ENCODE results near the gene WWC1.
"Not testable (repeated sequence)": the region's sequence is repeated elsewhere in the genome, so short reads cannot be mapped to it uniquely, and the experiment has no call there.

WWC1 gene

DNA sequence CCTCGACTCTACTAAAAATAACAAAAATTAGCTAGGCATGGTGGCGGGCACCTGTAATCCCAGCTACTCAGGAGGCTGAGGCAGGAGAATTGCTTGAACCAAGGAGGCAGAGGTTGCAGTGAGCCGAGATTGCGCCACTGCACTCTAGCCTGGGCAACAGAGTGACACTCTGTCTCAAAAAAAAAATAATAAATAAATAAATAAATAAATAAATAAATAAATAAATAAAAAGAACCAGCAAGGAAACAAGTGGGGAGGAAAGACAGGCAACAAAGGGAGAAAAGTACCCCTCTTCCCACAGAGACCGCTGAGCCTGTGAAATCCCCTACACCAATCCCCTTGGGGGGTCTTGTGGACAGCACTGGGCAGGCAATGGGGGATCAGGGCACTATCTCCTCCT, 4.6 kb upstream of the WWC1 start:
- not testable (repeated sequence) for DNase-seq

- DNase-seq, result no peak
Measured at GRCh38 chr5:168287362-168287761, 4.1 kb upstream of the WWC1 start.

DNA sequence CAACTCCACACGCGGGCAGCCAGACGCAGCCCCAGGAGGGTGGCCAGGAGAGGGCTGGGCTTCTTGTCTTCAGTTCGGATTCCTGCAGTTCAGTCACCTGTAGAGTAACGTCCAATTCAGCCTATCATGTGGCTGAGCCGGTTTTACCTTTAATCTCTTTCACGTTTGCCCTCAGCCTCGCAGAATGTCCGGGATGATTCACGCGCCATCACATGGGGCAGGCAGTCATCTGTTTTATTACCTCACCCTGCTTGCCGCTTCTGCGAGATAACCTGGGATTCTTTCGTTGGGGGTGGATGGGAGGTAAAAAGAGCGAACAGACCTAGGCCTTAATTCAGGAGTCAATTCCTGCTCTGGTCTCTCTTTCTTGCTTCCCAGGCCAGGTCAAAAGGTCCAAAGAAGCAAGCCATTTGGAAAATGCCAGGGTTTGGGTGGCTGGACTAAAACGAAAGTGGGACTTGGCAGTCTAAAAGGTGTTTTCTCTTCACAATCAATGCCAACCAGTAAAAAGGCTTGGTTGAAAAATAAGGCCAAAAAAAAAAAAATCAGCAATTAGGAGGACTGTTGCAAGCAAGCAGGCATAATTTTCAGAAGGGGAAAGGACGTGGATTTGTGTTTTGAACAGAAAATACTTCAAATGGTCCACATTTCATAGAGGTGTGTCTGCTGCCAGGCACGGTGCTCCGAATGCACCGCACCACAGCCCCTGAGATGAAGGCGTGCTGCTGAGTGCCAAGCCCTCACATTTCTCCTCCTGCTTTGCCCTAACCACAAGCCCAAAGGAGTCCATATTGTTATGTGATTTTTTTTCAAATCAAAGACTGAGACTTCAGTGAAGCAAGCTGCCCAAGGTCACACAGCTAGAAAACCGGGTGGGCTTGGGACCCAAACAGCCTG, 2.8 kb upstream of the WWC1 start:
- no peak for DNase-seq

- DNase-seq, result no peak
Measured at GRCh38 chr5:168290902-168291341, 523 bp upstream of the WWC1 start.

GRCh38 chr5:168291964-168292785, 730 bp downstream of the WWC1 start:
- no peak for DNase-seq

GRCh38 chr5:168292786-168293696, 1.6 kb downstream of the WWC1 start:
- no peak for DNase-seq

DNA sequence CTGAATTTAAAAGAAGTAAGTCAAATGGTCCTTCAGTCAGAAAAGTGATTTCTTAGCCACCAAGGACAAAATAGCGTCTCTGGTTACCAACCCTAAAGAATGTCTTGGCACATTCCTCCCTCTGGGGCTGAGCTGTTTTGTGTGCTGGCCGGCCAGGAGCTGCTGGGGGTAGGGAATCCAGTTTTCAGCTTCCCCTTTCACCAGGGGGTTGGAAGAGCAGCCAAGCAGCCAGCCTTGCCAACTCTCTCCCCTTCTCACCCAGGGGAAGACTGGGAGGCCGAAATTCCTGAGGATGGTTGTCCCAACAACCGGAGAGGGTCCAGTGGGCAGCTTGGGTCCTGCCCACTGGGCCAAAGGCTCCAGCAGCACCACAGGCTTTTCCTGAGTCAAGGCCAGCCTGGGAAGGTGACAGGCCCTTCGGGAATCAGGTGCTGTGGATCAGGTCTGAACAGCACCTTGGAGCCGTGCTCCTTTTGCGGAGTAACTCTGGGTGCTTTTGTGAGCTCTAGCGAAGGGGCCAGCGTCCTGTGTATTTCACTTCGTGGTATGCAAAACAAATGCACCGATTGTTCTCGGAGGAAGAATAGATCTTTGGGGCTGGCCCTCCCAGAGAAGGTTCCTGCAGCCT, 4.2 kb downstream of the WWC1 start:
- DNase-seq, result no peak

GRCh38 chr5:168296682-168297081, 5.2 kb downstream of the WWC1 start:
- no peak for DNase-seq

GRCh38 chr5:168298949-168299348, 7.5 kb downstream of the WWC1 start:
- no peak for DNase-seq

DNA sequence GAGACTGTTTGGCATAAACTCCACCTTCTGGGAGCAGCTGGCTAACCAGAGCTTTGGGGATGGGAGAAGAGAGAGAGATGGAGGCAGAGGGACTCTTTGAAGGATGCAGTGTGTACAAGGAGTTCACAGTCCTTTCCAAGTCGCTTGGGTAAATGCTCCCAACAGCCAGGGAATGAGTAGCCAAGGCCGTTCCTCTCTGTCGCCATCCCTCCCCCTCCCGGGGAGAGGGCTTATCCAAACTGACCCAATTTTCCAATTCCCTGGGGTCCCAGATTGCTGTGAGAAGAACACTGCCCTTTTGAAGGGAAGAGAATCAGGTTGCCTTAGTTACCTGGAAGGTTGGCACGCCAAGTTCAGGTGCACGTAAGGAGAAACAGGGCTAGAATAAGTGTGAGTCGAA, 7.9 kb downstream of the WWC1 start:
- DNase-seq, result no peak

GRCh38 chr5:168300326-168301182, 9.1 kb downstream of the WWC1 start:
- no peak for DNase-seq

GRCh38 chr5:168301593-168302390, 10.3 kb downstream of the WWC1 start:
- no peak for DNase-seq

DNA sequence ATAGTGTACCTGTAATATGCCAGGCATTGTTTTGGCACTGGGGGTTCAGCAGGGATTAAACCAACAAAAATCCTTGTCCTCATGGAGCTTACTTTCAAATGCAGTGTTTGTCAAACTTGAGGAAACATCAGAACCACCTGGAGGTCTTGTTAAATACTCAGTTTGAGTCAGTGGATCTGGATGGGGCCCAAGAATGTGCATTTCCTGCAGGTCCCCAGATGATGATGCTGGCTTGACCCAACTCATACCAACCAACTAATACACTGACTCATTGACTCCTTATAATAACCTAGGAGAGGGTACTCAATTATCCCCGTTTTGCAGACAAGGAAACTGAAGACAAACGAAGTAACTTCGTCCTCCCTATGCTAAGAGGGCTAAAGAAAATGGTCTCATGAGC, 11.3 kb downstream of the WWC1 start:
- no peak for DNase-seq

GRCh38 chr5:168303393-168304025, 12.1 kb downstream of the WWC1 start:
- no peak for DNase-seq

DNA sequence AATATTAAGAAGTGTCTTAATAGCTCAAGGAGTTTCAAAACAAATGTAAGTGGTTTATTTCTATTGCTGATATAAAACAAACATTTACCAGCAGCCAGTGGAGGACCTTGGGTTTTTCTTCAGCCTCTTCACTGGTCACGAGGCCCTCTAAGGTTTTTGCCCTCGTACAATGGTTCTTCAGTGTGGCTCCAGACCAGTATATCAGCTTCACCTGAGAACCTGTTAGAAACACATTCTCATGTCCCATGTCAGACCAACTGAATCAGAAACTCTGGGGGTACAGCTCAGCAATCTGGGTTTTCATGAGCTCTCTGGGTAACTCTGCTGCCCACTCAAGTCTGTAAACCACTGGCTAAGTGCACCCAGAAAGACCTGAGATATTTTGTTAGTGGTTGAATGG, 12.9 kb downstream of the WWC1 start:
- no peak for DNase-seq

- DNase-seq, result no peak
Measured at GRCh38 chr5:168305281-168305680, 13.8 kb downstream of the WWC1 start.

GRCh38 chr5:168307022-168307421, 15.6 kb downstream of the WWC1 start:
- no peak for DNase-seq

DNA sequence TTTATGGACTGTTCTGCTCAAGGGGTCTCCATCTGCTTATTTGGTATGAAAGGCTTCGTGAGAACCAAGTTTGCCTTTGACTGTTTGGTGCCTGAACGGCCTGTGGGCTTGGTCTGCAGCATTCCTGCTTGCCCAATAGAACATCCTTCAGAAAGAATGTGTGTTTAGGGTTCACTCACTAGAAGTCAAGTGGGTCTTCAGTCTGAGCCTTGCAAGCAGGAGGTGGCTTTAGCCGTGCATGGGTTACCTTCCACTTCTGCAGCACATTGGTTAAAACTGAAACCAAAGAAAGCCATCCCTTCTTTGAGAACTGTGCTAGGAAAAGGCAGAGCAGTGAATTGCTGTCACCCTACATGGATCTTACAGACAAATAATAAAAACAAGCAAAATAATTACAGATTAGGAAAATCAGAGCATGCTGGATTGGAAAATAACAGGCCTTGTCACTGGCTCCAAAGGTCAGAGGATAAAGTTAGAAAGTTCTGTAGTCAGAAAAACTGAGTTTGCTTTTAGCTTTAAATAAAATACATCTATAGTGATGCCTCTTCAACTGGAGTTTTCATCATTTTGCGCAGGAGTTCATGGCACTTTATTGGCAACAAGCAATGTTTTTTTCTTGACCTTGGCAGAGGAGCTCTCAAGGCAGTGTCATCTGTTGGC, 16.6 kb downstream of the WWC1 start:
- no peak for DNase-seq

DNA sequence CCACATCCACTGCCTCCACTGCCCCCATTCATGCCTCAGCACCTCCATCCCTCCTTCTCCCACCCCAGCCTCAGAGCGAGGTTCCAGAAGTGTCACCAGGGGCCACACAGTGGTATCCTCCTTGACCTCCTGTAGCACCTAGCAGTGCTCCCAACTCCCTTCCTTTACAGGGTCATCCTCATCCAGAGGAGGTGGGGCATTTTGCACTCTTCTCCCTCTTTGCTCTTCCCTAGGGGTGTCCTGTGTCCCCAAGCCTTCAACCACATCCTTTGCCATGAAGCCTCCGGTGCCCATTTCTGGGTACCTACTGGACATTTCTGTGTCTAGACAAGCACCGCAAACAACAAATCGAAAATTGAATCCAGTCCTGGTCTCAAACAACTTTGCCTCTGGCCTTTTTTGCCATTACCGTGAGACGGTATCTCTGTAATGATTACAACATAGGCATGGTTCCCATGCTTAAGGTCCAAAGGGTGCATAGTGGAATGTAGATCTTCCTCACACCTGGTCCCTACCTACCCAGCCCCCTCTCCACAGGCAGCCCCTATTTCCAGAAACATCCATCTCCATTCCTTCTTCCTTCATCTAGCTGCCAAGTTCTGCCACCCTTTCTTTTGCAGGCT, 17.6 kb downstream of the WWC1 start:
- DNase-seq, result no peak

Measured in NCI-H2107 (cell line).